ENCODE data around the gene GPC1.
"Not testable (repeated sequence)": the region's sequence is repeated elsewhere in the genome, so short reads cannot be mapped to it uniquely, and the experiment has no call there.

GPC1 gene, protein sequence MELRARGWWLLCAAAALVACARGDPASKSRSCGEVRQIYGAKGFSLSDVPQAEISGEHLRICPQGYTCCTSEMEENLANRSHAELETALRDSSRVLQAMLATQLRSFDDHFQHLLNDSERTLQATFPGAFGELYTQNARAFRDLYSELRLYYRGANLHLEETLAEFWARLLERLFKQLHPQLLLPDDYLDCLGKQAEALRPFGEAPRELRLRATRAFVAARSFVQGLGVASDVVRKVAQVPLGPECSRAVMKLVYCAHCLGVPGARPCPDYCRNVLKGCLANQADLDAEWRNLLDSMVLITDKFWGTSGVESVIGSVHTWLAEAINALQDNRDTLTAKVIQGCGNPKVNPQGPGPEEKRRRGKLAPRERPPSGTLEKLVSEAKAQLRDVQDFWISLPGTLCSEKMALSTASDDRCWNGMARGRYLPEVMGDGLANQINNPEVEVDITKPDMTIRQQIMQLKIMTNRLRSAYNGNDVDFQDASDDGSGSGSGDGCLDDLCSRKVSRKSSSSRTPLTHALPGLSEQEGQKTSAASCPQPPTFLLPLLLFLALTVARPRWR

DNA sequence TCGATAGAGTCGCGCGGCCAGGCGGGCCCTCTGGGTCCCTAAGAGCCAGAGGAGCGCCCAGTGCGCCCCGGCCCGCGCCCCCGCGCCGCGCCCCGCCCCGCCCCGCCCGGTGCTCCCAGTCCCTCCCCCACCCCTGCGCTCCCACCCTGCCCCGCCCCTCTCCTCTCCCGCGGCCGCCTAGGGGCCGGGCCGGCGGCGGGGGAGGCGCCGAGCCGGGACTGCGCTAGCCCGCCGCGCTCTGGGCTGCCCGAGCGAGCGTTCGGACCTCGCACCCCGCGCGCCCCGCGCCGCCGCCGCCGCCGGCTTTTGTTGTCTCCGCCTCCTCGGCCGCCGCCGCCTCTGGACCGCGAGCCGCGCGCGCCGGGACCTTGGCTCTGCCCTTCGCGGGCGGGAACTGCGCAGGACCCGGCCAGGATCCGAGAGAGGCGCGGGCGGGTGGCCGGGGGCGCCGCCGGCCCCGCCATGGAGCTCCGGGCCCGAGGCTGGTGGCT lies at the start of gene GPC1:
Gene GPC1, plus strand, starts transcription at position 207 of the 491 bp plus-strand sequence. Its CDS starts 256 bp downstream, at position 463.
- DNase-seq (ENCODE audit: low spot score): peak; percentile 56

DNA sequence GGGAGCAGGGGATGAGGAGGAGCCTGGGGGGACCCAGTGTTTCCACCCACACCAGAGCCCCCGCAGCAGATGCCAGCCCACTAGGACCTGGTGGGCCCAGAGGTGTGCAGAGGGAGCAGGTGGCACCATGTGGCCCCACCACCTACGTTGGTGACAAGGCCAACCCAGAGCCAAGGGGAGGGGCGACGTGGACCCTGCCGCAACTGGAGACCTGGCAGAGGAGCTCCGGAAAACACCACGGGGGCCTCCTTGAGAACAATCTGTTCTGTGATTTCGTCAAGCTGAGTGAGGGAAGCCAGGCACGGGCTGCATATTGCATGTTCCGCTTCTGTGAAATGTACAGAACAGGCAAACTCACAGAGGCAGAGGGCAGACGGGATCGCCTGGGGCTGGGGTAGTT lies 49.1 kb upstream of the GPC1 start:
- DNase-seq (ENCODE audit: low spot score): no peak

DNA sequence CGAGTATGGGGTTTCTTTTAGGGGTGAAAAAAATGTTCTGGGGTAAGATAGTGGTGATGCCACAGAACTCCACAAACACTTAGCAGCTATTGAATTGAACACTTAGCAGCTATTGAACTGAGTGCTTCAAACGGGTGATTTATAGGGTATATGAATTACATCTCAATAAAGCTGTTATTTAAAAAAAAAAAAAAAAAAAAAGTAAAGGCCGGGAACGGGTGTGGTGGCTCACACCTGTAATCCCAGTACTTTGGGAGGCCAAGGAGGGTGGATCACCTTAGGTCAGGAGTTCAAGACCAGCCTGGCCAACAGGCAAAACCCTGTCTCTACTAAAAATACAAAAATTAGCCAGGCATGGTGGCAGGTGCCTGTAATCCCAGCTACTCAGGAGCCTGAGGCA lies 48.7 kb upstream of the GPC1 start:
- not testable (repeated sequence) for DNase-seq (ENCODE audit: low spot score)

DNA sequence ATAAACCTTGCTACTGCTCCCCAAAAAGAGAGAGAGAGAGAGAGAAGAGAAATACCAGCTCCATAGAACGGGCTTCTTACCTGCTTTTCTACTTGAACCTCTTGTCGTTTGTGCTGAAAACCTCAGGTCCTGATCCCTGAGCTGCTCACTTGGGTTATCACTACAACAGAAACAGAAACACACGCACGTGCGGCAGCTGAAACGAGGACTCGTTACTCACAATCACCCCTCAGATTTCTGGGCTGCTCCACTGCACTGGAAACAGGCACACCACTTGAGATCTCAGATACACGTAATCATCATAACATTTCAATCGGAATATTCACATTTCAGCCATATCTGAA lies 48.2 kb upstream of the GPC1 start:
- no peak for DNase-seq (ENCODE audit: low spot score)

DNA sequence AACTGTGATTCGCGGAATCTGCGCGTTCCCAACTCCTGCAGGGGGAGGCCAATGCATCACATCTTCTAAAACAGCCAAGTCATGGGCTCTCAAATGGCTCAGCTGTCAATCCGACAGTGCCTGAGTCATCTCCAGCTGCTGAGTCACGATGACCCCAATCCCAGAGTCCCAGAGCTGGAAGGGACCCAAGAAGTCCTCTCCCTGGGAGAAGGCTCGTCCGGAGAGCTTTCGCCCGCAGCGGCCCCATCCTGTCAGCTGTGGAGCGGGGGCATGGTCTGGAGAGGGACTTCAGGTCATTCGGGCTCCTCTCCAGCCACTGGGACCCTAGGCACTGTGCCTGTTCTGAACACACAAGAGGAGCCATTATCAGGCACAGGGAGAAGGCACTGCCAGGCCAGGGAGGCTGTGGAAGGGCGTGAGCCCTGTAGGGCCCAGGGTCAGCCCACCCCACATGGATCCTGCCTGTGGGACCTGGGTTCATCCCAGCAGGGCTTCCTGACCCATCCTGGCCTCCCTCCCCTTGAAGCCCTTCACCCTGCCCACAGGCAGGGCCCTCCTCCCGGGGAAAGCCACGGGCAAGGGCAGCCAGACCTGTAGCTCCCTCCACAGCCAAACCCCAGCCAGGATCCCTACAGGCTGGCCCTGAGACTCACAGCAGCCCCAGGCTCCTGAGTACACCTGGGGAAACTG lies 47.6 kb upstream of the GPC1 start:
- DNase-seq (ENCODE audit: low spot score): peak; percentile 63

DNA sequence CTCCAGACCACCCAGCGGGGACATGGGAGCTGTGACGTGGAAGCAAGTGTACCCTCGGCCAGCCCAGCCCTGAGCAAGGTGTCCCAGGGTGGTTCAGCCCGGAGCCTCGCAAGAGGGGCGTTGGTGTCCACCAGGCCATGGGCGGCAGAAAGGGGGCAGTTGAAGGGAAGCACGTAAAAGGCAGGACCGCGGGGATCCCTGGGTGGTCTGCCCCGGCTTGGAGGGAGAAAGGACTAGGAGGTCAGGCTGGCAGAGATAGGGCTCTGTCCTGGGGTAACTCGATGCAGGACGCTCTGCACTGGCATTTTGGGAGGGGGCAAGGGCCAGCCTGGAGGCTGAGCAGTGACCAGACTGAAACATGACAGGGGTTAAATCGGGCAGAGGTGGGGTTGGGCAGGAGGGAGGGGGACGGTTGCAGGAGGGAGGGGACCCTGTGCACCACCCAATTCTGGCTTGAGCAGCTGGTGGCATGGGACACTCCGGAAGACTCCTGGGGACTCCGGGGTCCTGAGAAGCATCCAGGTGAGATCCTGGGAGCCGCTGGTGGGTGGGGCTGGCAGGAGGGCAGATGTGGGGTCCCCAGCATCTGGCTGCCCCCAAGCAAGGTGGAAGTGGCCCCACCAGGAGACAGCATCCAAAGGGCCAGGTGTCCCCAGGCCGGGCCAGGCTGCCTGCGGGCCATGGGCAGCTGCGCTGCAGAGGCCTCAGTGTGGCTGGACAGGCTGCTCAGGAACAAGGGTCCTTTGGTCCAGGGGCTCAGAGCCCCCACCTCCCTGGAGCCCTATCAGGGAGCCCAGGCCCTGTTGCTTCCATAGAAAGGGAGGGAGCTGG lies 46.8 kb upstream of the GPC1 start:
- no peak for DNase-seq (ENCODE audit: low spot score)

DNA sequence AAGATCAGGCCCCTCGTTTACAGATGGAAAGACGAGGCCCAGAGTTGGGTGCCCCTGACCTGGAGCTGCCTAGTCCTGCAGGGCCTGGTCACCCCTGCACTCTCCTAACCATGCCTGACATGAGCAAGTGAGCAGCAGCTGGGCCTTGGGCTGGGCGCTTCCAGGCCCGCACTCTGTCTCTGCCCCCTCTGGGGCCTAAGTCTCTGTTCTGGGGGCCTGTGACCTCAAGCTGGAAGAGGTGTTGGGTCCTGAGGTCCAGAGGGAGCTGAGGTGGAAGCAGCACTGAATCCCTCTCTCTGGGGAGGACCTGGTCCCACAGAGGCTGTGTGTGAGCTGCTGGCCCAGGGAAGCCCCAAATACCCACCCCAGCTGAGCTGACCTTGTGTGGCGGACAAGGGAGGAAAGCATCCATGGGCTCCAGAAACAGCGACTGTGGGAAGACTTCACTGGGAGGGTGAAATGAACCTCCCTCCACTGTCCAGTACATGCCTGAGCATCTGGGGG lies 46.1 kb upstream of the GPC1 start:
- no peak for DNase-seq (ENCODE audit: low spot score)

DNA sequence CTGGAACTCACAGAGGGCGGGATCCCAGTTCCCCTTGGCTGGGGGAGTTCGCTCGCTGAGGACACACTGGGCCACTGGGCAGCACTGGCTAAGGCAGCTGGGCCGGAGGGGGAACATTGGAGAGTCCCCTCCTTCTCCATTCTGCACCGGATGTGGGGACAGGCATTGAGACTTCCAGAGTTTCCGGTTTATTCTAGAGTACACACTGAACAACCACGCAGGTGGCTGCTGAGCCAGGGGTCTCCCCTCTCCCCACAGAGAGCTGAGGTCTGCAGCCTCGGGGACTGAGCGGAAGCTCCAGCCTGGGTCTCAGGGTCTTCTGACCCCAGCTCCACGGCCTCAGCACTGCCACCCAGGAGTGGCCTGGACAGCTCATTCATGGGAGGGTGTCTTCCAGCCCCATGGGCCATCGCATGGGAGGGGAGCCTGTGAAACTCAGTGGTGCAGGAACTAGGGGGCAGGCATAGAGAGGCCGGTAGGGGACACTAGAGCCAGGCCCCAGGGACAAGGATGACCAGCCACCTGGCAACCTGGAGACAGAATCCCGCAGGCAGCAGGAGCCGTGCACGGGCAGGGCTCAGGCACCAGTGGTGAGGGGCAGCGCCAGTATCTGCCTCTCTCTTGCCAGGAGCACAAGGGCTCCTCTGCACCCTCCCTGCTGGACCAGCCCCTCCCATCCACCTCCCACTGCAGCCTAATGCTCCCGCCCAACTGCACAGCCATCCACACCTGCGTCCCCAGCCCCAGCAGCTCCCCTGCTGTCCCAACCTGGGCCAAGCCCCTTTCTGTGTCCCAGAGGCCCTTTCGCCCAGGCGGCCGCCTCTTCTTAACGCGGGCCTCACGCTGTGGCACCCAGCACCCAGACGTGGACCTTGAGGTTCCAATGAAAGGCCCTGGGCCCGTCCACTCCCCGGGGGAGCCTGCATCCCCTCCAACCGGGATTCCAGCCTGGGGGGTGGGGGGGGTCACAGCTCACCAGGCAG lies 45.1 kb upstream of the GPC1 start:
- no peak for DNase-seq (ENCODE audit: low spot score)

DNA sequence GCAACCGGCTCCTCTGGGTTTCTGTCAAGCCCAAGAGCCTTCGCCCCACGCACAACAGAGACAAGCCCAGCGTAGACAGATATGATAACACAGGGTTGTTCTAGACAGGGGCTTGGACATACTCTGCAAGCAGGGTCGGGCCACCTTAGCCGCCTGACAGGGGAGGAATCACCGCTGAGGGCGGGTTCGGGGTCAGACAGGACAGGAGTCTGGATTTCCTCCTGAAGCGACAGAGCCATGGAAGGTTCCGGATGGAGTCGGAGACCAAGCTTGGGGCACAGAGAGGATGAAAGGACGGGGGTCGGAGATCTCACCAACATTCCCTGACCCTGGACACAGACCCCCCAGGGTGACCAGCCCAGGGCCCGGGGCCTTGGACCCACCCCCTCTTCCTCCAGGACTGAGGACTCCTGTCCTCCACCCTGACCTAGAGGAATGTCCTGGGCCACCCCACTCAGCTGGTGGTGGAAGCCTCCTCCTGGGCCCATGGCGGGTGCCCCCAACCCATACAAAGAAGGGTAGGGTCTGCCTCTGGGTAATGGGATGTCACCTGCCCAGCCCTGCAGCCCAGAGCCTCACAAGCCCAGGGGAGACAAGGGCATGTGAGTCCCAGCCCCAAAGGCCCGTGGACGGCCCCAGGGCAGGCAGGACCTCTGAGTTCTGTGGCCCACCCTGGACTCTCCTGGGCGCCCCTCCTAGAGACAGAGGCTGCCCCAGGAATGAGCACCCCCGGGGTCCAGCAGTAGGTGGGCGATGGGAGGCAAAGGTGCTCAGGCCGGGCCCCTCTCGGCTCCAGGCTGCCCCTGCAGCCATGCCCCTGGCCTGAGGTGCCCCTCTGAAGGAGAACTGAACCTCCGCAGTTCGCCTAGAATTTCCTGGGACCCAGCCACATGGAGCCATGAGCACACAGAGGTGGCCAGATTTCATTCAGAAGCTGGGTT lies 44.1 kb upstream of the GPC1 start:
- no peak for DNase-seq (ENCODE audit: low spot score)

DNA sequence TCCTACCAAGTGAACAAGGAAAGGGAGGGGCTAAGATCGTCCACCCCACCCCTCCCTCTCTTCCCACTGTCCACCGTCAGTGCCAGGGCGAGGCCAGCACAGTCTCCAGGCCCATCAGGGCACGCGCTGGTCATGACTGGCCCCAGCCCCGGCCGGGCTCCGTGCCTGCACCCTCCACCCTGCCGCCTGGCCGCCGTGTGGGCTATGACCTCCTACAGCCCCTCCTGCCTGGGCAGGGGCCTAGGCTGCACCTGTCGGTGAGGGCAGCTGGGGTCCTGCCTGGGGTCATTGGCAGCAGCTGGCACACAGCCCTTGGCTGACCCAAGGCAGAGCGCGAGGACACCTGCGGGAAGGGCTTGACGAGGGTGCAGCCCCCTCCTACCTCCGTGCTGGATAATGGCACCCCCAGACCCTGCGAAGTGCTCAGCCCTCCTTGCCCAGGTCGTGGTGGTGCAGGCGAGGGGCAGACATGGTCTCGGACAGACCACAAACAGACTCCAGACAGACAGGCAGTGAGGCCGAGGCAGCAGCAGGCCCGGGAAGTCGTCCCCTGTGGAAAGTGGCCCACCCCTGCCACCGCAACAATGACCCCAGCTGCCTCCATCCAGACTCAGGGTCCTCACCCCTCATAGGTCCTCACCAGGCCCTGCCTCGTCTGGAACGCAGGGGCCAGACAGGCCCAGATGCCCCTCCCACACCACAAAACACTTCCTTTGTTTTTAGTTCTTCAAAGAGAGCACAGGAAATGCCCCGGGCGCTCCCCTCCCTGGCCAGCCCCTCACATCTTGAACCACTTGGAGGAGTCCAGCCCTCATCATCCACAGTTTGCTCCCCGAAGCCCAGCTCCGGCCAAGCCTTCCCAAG lies 43.1 kb upstream of the GPC1 start:
- DNase-seq (ENCODE audit: low spot score): peak; percentile 45

DNA sequence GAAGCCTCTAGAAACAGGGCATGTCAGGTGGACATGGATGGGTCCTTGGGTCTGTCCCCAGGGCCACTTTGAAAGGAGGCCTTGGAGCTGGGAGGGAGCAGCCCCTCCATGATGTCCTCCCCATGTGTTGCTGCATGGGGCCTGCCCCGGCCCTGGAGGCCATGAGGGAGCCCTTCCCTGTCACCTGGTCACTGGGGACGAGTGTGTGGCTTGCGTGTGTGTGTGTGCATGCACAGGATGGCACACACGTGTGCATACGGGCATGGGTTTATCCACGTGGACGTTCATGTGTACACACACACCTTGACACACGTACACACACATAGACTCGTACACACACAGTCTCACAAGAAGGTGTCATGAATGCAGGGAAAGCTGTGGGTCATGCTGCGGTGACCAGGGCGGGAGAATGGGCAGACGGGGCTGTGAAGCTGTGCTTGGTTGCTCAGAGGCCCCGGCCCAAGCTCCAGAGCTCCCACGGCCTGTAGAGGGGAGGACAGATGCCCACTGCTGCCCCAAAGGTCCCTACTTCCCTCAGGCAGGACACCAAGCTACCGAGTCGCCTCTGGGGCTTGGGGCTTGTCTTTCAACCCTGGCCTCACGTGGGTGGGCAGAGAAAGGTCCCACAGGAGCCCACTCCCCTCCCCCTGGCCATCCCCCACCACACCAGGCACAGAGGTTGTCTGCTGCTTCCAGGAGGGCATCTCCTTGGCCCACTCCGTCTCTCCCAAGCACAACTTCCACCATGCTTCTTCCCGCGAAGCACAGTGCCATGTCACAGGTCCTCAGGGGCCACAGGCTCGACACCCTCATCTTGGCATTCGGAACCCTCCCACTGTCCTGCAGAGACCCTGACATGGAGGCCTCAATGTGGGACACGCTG lies 42.3 kb upstream of the GPC1 start:
- no peak for DNase-seq (ENCODE audit: low spot score)

DNA sequence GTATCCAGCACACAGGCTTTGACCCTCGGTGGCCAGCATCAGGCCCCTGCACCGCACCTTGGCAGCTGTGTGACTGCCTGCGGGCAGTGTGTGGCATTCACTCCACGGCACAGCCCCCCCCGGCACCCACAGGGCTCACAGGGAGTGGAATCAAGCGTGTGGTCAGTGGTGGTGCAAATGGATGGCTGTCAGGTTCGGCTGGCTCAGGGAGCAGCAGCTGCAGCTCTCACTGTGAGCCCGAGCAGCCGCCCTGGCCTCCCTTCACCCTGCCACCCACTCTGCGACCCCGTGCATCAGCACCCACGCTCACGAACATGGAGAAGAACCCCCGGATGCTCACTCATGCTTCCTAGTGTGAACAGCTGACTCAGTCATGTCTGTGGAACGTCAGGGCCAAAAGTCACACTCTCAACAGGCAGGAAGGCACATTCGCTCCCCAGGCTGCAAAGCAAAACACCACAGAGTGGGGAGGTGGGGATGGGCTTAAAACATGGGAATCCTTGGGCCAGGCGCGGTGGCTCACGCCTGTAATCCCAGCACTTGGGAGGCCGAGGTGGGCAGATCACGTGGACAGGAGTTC lies 41.5 kb upstream of the GPC1 start:
- no peak for DNase-seq (ENCODE audit: low spot score)

DNA sequence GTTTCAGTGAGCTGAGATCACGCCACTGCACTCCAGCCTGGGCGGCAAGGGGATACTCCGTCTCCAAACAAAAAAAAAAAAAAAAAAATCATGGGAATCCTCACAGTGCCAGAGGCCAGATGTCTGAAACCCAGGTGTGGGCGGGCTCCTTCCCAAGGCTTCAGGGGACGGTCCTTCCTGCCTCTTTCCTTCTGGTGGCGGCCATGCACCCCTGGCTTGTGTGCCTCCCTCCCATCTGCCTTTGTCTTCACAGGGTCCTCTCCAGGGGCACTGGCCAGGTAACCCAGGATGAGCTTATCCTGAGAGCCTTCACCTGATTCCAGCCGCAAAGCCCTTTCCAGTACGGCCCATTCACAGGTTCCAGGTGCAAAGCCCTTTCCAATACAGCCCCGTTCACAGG lies 40.9 kb upstream of the GPC1 start:
- DNase-seq (ENCODE audit: low spot score): no peak

DNA sequence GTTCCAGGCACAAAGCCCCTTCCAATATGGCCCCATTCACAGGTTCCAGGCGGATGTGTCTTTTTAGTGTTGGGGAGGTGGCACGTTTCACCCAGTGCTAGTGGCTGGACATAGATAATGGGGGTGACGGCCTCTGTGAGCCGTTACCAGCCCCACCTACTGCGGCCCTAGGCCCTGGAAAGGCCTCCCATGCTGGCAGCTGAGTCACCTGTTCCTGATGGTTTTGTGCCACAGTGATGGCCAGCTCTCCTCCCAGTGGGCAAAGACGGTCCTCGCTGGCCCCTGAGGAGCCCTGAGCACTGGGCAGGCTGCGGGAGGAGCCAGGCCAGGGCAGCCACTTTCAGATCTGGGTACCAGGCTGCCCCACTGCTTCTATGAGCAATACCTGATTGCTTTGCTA lies 40.0 kb upstream of the GPC1 start:
- no peak for DNase-seq (ENCODE audit: low spot score)

DNA sequence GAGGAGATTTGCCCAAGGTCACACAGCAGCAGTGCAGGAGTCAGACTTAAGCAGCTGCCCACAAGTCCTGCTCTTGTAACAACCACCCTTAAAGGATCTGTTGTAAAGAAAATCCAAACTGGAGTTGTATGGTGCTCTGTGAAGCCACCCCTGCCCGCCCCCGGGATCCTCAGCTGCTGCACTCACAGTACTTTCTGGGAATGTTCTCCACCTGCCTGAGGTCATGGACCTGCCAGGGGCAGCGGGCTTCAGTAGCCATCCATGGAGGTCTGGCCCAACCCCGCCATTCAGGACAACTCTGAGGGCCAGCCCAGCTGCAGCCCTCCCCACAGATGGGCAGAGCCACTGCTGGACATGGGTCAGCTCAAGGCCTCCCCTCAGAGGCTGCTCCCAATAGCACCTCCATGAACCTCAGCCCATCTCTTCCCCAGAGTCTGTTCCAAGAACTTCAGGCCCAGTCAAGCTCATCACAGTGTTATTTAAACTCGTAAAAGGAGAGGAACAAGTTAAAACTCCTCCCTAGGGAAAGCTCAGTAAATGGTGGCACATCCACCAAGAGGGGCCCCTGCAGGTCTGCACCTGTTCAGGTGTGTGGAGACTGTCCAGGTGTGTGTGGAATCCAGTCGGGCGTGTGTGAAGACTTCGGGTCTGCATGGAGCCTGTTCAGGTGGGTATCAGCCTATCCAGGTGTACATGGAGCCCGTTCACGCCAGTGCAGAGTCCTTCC lies 39.4 kb upstream of the GPC1 start:
- no peak for DNase-seq (ENCODE audit: low spot score)

All from COLO829 (cell line).